GM21360 (cell line): Measurements from ENCODE around the gene GLRA2.
"Not testable (repeated sequence)": the region's sequence is repeated elsewhere in the genome, so short reads cannot be mapped to it uniquely, and the experiment has no call there.

Experiments used
- ATAC-seq: cut with Tn5 transposase; IDR thresholded peaks from one replicate; pipeline ENCODE4 v1.9.1; 2021; ENCODE audit warnings: mild to moderate bottlenecking, moderate library complexity; ENCODE audit not compliant: unreplicated experiment

GLRA2 gene

DNA sequence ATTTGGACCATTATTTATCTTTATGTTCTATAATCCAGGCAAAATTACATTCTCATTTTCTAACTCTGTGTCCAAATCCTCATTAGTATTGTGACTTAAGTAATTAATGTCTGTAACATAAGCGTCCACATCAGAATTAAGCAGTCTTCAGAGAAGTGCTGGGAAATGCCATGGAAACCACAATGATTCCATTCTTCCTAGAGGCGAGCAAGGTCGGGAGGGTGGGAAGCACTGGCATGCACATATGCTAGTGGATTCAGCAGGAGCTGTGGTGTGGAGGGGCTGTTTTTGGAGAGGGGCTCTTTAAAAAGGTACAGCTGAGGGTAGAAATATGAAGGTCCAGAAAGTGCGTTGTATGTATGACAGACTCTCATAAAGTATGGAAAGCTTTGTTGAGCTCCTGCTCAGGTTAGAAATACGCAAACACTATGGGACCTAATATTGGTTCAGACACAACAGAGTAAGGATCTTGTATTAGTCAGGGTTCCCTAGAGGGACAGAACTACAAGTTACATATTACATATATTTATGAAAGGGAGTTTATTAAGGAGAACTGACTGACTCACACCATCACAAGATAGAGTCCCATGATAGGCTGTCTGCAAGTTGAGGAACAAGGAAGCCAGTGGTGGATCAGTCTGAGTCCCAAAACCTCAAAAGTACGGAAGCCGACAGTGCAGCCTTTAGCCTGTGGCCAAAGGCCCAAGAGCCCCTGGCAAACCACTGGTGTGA is 61.5 kb downstream of the GLRA2 start:
- ATAC-seq = no peak

DNA sequence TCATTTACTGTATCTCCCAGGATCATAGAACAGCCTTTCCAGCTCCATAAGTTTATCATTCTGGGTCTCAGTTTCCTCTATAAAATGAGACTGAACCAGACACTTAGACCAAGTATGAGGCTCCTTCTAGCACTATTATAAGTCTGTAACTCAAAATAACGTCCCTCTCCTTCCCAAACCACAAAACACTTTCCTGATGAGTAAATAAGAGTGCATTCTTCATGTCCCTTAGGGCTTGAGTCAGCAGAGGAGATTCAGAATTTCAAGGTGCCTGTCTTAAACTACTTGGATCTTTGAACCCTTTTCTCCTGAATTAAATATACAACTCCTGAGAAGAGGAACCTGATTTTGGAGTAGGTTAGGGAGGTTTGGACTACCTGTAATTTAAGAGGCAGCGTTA is 62.6 kb downstream of the GLRA2 start:
- ATAC-seq = no peak

DNA sequence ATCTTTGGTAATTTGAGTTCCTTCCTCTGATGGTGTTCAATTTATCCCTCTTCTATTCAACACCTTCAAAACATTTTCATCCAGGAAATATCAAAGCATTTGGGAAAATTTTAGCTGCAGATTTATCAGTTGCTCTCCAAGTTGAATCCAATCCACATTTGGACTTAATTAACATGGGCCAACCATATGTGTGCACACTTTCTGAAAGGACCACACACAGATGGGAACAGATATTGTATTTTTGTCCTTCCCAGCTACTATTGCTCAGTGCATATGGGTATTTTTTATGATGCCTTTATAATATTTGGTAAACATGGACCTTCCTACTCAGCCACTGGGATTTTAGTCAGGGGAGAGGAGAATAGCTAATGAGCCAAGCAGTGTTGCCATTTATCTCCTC is 65.2 kb downstream of the GLRA2 start:
- ATAC-seq = no peak

DNA sequence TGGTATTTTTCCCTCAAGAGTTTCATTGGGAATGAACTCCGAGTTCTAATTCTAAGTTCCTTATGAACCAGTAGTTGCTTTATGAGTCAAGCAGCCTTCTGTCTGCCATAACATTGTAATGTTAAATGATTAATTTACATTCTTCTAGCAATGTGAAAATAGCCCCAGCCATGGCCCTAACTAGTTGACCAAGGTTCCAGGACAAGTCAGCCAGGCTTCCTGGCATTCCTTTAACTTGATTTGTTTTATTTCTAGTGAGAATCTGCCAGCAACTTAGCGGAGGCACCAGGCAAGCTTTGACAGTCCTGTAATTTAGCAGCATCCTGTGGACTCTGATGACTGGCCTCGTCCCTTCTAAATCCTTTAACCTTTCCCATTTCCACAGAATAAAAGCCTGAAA is 69.0 kb downstream of the GLRA2 start:
- no peak for ATAC-seq

DNA sequence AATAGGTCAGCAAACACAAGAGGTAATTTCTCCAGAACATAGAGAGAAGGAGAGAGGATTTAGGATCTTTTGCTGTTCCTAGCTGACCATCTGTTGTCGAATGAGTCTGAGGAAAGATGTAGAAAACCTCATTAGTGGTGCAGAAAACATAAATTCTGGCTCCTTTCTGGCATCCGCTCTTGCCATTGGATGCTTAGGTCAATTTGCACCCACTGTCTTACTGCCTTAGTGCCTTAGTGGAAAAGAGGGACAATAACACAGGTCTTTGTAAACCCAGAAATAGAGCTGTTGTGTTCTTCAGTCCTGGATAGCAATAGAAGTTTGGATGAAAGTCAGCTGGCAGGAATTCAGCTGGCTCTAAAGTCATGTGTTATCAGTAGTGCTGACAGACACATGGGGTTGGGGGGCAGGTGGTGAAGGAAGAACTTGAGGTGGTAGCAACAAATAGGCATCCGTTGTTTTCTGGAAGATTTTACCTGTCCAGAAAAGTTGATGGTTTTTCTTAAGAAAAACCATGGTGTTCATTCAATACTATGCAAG is 78.2 kb downstream of the GLRA2 start:
- ATAC-seq = no peak

DNA sequence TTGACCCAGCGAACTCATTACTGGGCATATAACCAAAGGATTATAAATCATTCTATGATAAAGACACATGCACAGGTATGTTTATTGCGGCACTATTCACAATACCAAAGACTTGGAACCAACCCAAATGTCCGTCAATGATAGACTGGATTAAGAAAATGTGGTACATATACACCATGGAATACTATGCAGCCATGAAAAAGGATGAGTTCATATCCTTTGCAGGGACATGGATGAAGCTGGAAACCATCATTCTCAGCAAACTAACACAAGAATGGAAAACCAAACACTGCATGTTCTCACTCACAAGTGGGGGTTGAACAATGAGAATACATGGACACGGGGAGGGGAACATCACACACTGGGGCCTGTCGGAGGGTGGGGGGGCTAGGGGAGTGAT is 83.1 kb downstream of the GLRA2 start:
- ATAC-seq = not testable (repeated sequence)

DNA sequence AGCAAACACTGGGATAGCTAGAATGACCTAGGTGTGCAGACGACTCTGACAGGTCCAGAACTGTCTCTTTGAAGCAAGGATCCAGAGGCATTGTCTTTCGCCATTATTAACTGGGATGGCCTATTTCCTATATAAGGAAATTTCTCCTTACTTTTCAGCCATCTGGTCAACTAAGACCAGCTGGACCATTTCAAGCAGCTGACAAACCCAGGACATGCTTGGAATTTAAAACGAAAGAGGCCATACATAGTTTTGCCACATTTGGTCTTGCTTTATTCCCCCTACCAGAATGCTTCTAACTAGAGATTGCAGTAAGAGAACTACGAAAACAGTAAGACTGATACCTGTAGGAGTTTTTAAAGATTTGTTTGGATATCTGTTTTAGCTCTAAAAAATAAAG is 87.0 kb downstream of the GLRA2 start:
- no peak for ATAC-seq

DNA sequence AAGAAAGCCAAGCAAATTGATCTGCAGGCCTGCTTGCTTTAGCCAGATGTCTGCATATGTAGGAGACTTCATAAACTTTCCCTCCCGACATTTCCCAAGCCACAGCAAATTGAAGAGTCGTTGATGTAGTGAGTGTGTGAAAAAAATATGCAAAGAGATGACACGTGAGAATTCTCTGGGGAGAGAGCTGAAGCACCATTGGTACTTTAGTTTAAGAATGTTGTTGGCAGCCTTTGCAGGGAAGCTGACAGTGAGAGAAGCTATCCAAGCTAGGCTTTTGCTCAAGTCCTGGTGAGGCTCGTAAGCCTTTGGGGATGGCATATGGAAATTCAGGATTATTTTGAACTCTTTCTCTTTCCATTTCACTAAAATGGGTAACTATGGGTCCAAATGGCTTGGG is 87.5 kb downstream of the GLRA2 start:
- ATAC-seq = no peak

DNA sequence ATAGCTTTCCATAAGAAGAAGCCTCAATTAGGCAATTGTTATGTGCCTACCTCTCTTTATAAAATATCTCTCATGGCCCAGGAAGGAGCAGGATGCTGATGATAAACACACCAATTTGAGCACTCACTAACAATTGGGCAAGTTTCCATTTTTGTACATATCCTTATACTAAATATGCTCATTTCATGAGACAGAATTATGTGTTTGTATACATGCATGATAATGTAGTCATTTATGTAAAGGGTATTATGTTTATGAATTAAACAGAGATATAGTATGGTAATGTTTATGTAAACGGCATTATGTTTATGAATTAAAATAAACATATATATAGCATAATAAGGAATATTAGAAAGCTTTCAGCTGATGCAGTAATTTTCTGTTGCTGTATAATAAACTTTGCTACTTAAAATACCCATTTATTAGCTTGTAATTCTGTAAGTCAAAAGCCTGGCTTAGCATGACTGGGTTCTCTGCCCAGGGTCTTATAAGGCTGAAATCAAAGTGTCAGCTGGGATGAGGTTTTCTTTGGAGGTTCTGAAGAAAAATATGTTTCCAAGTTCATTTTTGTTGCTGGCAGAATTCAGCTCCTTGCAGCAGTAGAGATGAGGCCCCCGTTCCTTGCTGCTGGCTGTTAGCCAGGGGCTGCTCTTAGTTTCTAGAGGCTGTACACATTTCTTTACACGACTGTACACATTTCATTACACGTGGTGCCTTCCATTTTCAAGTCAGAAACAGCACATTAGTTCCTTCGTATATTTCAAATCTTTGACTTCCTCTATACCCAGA is 89.0 kb downstream of the GLRA2 start:
- no peak for ATAC-seq

DNA sequence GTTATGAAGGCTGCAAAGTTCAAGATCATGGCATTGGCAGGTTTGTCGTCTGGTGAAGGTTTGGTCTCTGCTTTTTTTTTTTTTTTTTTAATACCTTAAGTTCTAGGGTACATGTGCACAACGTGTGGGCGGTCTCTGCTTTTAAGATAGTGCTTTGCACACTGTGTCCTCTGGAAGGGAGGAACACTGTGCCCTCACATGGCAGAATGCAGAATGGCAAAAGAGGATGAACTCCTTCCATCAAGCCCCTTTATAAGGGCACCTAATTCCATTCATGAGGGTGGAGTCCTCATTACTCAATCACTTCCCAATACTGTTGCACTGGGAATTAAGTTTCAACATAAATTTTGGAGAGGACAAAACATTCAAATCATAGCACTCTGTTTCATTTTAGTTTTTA is 101.4 kb downstream of the GLRA2 start:
- no peak for ATAC-seq

DNA sequence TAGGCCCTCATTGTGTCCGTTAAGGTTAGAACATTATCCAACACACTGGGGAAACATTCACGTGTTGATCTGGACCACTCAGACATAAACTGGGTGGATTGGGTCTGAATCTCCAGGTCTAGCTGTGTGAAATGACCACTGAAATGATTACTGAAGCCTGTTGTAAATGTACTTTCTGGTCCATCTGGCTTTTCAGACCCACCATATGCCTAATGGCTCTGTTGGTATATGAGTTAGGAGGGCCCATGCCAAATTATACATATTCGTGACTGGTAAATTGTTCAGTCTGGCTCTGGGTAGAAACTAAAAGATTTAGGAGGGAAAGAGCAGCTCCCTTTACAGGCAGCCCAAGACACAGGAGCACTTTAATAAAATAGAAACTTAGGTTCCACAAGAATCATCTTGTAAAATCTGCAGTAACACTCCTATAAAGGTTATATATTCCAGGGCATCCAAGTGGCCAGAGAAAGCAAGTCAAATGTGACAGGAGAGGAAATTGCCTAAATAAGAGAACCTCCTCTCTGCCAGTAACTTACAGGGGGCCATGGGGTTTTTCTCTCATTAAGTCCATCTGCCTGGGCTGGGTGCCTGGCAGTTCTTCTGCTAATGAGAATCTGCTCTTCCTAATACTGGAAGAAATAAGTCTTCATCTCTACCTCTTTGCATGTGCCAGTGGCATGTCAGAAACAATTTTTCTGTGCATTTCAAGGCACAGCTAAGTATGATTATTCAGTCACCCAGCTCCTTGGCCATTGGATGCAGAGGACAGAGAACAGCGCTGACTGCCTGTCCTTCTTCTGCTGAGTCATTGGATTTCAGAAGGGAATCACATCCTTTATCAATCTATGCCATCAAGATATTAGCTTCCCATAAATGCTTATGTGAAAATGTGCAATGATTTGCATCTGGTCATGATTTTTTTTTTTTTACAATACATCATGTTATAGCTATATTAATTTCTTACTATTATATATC is 112.6 kb downstream of the GLRA2 start:
- no peak for ATAC-seq

DNA sequence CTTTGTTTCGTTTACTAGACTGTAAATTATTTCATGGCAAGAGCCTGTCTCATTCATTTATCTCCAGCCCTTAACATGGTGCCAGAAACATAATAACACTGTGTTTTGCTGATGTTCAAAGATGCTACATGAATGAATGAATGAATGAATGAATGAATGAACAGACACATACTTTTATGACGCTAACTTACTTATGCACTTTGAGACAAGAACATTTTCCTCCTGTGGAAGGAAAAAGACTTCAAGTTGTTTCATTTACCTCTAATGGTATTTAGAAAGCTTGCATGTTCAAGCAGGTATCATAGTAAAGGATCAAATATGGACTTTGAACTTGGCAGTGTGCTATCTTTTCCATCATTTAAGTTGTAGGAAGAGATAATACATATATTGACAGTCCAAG is 131.6 kb downstream of the GLRA2 start:
- ATAC-seq = no peak

DNA sequence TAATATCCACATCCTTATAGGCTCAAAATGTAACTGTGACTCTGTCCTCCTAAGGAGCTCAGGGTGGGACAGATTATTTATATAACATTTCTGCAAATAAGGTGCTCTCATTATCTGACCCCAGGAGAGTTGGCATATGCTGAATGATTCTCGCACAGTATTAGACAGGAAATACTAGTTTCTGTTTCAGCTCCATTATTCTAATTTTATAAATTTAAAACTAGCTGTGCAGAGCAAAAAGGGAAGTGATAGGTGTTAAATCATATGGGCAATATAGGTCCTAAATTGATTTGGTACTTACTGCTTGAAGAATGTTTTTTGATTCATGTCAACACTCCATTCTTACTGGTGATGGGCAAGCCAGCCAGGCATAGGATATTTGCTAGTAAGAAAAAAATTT is 141.5 kb downstream of the GLRA2 start:
- peak; percentile 65 for ATAC-seq

DNA sequence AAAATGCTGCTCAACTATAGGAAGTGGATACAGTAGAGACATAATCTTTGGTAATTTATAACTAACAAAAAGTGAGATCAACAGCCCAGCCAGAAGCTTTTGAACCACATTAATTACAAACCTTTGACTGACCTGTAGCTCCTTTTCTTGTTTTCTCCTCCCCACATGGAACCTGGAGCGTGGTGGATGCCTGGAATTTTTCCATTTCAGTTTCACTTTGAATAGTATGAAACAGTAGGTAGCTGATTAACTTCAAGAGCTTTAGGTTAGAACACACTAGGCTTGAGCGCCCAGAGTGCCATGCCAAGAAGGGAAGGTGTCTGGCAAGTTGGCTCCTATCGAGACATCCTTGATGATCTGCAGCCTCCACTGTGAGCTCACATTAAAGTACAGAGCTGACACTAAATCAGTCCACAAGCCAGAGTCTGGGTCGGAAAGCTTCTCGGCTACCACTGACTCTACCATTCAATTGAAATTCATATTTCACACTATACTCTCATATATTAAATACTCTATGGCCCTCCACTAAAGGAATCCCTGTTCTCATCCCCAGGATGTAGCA is 143.4 kb downstream of the GLRA2 start:
- no peak for ATAC-seq

DNA sequence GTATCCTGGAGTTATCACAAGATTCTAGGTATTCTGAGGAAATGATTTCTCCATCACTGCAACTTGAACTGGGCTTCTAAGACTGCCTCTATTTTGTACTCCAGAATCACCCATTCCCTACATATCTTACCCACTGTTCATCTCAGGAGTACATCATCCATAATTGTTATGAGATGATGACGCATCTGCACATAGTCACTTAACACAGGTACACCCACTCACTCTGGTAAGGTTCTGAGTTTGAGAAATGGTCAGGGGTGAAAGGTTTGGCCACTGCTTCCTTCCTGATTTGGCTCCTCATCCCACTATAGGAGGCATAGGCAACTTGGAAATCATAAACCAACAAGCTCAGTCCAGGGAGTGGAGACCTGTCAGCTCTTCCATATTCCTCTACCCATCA is 143.9 kb downstream of the GLRA2 start:
- ATAC-seq = no peak

DNA sequence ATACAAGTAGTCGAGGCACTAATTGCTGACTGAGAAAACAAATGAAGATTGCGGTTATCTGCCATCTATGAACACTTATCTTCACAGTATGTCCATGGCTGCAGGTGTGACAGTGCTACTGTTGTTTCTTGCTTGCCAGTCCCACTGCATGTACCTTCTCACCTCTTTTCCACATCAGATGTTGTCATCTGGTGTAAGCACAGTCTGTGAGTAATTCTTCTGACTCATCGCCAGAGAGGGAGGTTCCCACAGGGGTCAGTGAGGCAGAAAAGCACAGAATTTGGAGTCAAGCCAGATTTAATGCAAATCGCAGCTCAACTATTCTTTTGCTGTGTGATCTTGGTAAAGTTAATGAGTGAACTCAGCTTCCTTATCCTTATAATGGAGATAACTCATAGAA is 144.4 kb downstream of the GLRA2 start:
- peak; percentile 93 for ATAC-seq

DNA sequence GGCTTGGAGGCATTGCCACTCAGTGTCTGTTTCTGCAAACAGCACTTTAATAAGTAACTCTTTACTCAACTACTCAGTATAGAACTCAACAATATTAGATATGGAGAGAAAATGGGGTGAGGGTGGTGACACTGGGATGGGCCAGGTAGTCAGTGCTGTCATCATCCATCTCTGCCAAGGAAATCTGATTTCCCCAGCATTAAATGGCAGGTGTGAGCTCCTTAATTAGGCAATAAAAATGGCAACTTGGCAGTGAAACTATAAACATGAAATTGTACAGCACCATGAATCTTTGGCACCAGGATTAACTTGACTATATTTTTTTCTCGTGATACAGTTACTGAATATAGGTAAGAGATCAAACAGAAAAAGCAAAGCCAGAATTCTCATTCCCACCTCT is 146.2 kb downstream of the GLRA2 start:
- no peak for ATAC-seq

DNA sequence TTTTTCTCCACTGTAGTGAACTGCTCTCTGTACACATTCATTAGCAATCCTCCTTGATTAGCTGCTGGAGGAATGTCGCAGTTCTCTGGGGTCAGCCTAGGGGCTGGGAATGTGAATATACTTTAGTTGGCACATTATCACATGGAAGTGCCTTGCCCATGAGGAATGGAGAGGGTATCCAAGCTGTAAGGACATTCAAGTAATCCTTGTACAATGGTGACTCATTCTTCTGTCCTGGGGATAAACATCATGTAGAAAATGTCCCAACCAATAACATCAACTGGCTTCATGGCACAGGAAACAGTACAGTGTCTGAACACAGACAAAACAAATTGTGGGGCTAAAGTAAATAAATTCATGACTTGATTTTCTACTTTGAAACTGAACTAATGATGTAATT is 147.1 kb downstream of the GLRA2 start:
- no peak for ATAC-seq

DNA sequence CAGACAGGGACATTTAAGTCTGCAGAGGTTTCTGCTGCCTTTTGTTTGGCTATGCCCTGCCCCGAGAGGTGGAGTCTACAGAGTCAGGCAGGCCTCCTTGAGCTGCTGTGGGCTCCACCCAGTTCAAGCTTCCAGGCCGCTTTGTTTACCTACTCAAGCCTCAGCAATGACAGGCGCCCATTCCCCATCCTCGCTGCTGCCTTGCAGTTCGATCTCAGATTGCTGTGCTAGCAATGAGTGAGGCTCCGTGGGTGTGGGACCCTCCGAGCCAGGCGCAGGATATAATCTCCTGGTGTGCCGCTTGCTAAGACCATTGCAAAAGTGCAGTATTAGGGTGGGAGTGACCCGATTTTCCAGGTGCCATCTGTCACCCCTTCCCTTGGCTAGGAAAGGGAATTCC is 159.0 kb downstream of the GLRA2 start:
- ATAC-seq = not testable (repeated sequence)

DNA sequence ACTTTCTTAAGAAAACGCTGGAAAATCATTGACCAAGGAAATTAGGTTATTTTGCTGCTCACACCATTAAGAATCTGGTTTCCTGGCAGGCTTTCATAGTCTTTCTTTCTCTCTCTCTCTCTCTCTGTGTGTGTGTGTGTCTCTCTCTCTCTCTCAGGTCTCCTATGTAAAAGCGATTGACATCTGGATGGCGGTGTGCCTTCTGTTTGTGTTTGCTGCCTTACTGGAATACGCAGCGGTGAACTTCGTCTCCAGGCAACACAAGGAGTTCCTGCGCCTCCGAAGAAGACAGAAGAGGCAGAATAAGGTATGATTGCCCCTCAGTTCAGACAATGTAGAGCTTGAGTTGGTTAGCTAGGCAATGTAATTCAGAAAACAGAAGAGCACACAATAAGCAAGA is 161.2 kb downstream of the GLRA2 start:
- ATAC-seq = no peak

DNA sequence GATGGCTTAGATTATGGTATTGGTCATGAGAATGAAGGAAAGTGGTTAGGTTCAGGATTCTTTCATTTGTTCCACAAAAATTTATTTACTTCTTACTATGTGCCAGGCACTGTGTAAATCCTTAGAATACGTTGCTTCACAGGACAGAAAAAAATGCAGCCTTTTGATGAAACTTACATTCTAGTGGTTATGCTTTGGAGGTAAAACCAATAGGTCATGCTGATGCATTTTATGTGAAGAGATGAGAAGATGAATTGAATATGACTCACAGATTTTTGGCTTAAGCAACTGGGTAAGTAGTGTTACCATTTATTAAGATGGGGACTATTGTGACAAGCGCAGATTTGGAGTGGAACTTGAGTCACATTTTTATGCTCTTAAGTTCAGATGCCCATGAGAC is 165.3 kb downstream of the GLRA2 start:
- ATAC-seq = no peak
